H54 (cell line): ENCODE measurements around the gene PXYLP1.

ENCODE experiments used
- DNase-seq: peaks from one replicate; pipeline ENCODE4 v3.0.0; 2011; ENCODE audit warnings: low spot score, mixed read lengths; ENCODE audit not compliant: insufficient read length
- FAIRE-seq: peaks from 3 replicates; lab custom pipeline; 2011; peaks lifted over from hg19 to GRCh38; lab: Jason Lieb, UNC
- POLR2A ChIP-seq: IDR thresholded peaks from 2 replicates; pipeline ENCODE4 v1.6.1; 2011; ENCODE audit warnings: low read depth, mild to moderate bottlenecking, low read length

Gene PXYLP1

GRCh38 chr3:141334627-141335250, 103.1 kb downstream of the PXYLP1 start:
- no peak for TF ChIP-seq POLR2A
- no peak for FAIRE-seq
- no peak for DNase-seq

GRCh38 chr3:141335531-141336061, 104.0 kb downstream of the PXYLP1 start:
- no peak for TF ChIP-seq POLR2A
- DNase-seq (no peak), FAIRE-seq (no peak)

- FAIRE-seq (peak; percentile 93), DNase-seq (peak; percentile 35)
- no peak for TF ChIP-seq POLR2A
These were observed 105.3 kb downstream of the PXYLP1 start for GRCh38 chr3:141336672-141337522.

GRCh38 chr3:141337523-141337854, 105.9 kb downstream of the PXYLP1 start:
- no peak for TF ChIP-seq POLR2A
- FAIRE-seq: no peak
- no peak for DNase-seq

GRCh38 chr3:141337991-141338390, 106.4 kb downstream of the PXYLP1 start:
- no peak for FAIRE-seq

GRCh38 chr3:141338881-141339280, 107.3 kb downstream of the PXYLP1 start:
- no peak for TF ChIP-seq POLR2A
- FAIRE-seq (no peak), DNase-seq (no peak)

More at GRCh38 chr3:141337991-141338390, 106.4 kb downstream of the PXYLP1 start:
- no peak for DNase-seq
- no peak for TF ChIP-seq POLR2A

GRCh38 chr3:141341536-141341935, 109.9 kb downstream of the PXYLP1 start:
- FAIRE-seq (no peak), DNase-seq (no peak)
- TF ChIP-seq POLR2A: no peak

- FAIRE-seq (no peak), DNase-seq (no peak)
- TF ChIP-seq POLR2A: no peak
These were observed 110.8 kb downstream of the PXYLP1 start for GRCh38 chr3:141342386-141342785.

GRCh38 chr3:141343077-141343476, 111.5 kb downstream of the PXYLP1 start:
- no peak for DNase-seq
- TF ChIP-seq POLR2A: no peak
- no peak for FAIRE-seq

GRCh38 chr3:141343865-141344271, 112.2 kb downstream of the PXYLP1 start:
- FAIRE-seq (no peak), DNase-seq (no peak)
- TF ChIP-seq POLR2A: no peak
